Sigmoid colon (tissue), 7 donors: ENCODE results near the gene SYT7. TPM values are rescaled to one million over a fixed set of nuclear protein-coding genes. Genes with fewer than 3 reads are reported as not detected.

Experiments
- DNase-seq: peaks from one replicate; pipeline ENCODE4 v3.0.0-alpha.2; 2019
- H3K27ac ChIP-seq, 4 donors: fragments of 200-600 bp; sonication (generic); one replicate each; pipeline ENCODE4 v1.5.1; 2016 to 2019; ENCODE audit warnings: mild to moderate bottlenecking in 1 of 4
- H3K27me3 ChIP-seq, 3 donors: fragments of 200-600 bp; sonication (generic); one replicate each; pipeline ENCODE4 v1.5.1; 2019; ENCODE audit warnings: mild to moderate bottlenecking in 1 of 3
- H3K36me3 ChIP-seq, 4 donors: fragments of 200-600 bp; sonication (generic); one replicate each; pipeline ENCODE4 v1.5.1; 2016 to 2019
- H3K4me1 ChIP-seq, 4 donors: fragments of 200-600 bp; sonication (generic); one replicate each; pipeline ENCODE4 v1.5.1; 2017 to 2019
- H3K4me3 ChIP-seq, 4 donors: fragments of 200-600 bp; sonication (generic); one replicate each; pipeline ENCODE4 v1.5.1; 2017 to 2019; ENCODE audit warnings: mild to moderate bottlenecking in 2 of 4, moderate library complexity in 1 of 4
- H3K9me3 ChIP-seq, 4 donors: fragments of 200-600 bp in 3 of 4; sonication (generic) in 3 of 4; one replicate each; pipeline versions ENCODE4 v1.5.1 to v1.6.1; 2013 to 2019
- EP300 ChIP-seq, 4 donors: sonication (generic); formaldehyde crosslinking; IDR thresholded peaks; one replicate each; pipeline ENCODE4 v1.6.1; 2017; ENCODE audit warnings: antibody characterized with exemption in 4 of 4
- POLR2A ChIP-seq, 2 donors: fragments of 450-650 bp; IDR thresholded peaks; one replicate each; pipeline ENCODE4 v1.6.1; 2016; ENCODE audit warnings: antibody characterized with exemption in 2 of 2, mild to moderate bottlenecking in 2 of 2, moderate library complexity in 2 of 2
- POLR2AphosphoS5 ChIP-seq, 4 donors: sonication (generic); formaldehyde crosslinking; IDR thresholded peaks; one replicate each; pipeline ENCODE4 v1.6.1; 2017; ENCODE audit warnings: antibody characterized with exemption in 4 of 4
- WGBS, 2 donors: extraction: QIAGEN DNeasy Blood & Tissue Kit; methylation state at CpG; one replicate each; pipeline ENCODE4 v1.1.7; 2013; 5-methylcytosine and 5-hydroxymethylcytosine counted together
- intact Hi-C: fragments of 100-400 bp; cut with DNase I; formaldehyde crosslinking; loops from one replicate; pipeline ENCODE4 v1.15.1; 2023
- polyA plus RNA-seq, 3 donors: library from polyadenylated mRNA; stranded (reverse); fragments of 200-250 nt; gene quantifications; one replicate each; pipeline ENCODE4 v1.2.3, GENCODE V29; 2013
- total RNA-seq, 4 donors: library from RNA; depleted of rRNA; stranded (reverse); fragments of >200 nt; gene quantifications; one replicate each; pipeline ENCODE4 v1.1.0, GENCODE V29; 2016
- TF ChIP-seq, protein P1 (sequence below), 4 experiments: fragments of 450-650 bp in 3 of 4; fragments of 200-600 bp in 1 of 4; IDR thresholded peaks; one replicate each; pipeline ENCODE4 v1.5.1; 2016 to 2019; ENCODE audit warnings: antibody characterized with exemption in 4 of 4, mild to moderate bottlenecking in 3 of 4, moderate library complexity in 2 of 4
- donor health status: healthy with polysubstance abuse.
- donor health status: Bipolar disorder and iron deficiency.
- donor health status: healthy.

SYT7 gene
- total and polyA plus RNA-seq, 7 donors: 0.66 to 8.4 (median 3.6) TPM

DNA sequence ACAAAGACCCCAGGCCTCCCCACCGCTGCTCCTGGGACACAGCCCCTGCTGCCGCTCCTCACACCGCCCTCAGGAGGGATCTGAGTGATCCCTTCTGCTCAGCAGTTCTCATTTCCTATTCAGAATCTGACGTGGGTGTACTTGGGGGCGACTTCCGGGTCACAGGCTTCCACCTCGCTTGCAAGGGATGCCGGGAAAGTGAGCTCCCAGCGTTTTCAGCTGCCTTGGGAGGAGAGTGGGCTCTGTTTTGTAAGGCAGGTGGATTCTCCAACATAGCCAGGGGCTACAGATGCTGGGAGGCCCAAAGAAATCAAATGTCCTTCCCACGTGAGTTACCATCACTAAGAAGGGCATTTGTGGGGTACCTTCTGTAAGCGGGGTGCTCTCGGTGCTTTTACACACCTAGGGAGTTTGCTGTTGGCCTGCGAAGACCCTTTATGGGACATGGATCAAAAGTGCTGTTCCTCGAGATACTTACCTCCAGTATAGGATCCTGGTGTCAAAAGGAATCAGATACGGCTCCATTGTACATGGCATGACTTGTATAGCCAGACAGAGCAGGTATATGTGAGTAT, 82.0 kb downstream of the SYT7 start:
- intact Hi-C loops: no loop called here
- H3K9me3 ChIP-seq: no peaks in the 10 kb centered on the region
- 85 to 89% methylated on average over 15 of the region's 15 CpGs for WGBS, 2 donors
- H3K4me3 ChIP-seq: no peak overlapping the region
- no peaks in the 10 kb centered on the region for H3K4me1 ChIP-seq
- no peaks in the 10 kb centered on the region for H3K27me3 ChIP-seq
- H3K27ac ChIP-seq: no peak overlapping the region
- TF ChIP-seq POLR2AphosphoS5 (IDR thresholded peaks at IDR 0.05): no peak
- TF ChIP-seq EP300 (IDR thresholded peaks at IDR 0.05): no peak
- TF ChIP-seq, protein P1, sequence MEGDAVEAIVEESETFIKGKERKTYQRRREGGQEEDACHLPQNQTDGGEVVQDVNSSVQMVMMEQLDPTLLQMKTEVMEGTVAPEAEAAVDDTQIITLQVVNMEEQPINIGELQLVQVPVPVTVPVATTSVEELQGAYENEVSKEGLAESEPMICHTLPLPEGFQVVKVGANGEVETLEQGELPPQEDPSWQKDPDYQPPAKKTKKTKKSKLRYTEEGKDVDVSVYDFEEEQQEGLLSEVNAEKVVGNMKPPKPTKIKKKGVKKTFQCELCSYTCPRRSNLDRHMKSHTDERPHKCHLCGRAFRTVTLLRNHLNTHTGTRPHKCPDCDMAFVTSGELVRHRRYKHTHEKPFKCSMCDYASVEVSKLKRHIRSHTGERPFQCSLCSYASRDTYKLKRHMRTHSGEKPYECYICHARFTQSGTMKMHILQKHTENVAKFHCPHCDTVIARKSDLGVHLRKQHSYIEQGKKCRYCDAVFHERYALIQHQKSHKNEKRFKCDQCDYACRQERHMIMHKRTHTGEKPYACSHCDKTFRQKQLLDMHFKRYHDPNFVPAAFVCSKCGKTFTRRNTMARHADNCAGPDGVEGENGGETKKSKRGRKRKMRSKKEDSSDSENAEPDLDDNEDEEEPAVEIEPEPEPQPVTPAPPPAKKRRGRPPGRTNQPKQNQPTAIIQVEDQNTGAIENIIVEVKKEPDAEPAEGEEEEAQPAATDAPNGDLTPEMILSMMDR (IDR thresholded peaks at IDR 0.05): no peak
- TF ChIP-seq POLR2A (IDR thresholded peaks at IDR 0.05): no peak
- no peak for DNase-seq
- H3K36me3 ChIP-seq: no peaks in the 10 kb centered on the region

DNA sequence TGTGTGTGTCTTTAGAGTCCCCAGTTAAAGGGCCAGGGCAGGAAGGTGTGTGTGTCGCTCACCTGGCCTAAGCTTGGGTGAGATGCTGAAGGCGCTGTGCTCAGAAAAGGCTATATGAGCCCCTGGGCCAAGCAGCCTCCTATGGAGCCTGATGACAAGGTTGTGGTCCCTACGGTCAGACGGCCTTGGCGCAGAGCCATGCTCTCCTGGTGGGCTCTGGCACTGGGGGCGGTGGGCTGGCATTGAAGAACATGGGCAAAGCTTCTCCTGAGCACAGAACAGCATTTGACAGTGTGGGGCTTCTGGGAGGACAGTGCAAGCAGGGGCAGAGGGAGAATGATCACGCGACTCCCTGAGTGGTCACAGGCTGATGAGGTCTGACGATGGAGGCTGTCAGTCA, 83.0 kb downstream of the SYT7 start:
- no peaks in the 10 kb centered on the region for H3K9me3 ChIP-seq
- H3K36me3 ChIP-seq: no peaks in the 10 kb centered on the region
- no peak overlapping the region for H3K4me3 ChIP-seq
- 83 to 84% methylated on average over 9 of the region's 9 CpGs for WGBS, 2 donors
- H3K27ac ChIP-seq: no peak overlapping the region
- intact Hi-C loops: no loop called here
- no peaks in the 10 kb centered on the region for H3K4me1 ChIP-seq
- no peak for DNase-seq
- TF ChIP-seq POLR2AphosphoS5 (IDR thresholded peaks at IDR 0.05) (no peak), EP300 (IDR thresholded peaks at IDR 0.05) (no peak), POLR2A (IDR thresholded peaks at IDR 0.05) (no peak)
- TF ChIP-seq, protein P1 (IDR thresholded peaks at IDR 0.05): no peak
- no peaks in the 10 kb centered on the region for H3K27me3 ChIP-seq

DNA sequence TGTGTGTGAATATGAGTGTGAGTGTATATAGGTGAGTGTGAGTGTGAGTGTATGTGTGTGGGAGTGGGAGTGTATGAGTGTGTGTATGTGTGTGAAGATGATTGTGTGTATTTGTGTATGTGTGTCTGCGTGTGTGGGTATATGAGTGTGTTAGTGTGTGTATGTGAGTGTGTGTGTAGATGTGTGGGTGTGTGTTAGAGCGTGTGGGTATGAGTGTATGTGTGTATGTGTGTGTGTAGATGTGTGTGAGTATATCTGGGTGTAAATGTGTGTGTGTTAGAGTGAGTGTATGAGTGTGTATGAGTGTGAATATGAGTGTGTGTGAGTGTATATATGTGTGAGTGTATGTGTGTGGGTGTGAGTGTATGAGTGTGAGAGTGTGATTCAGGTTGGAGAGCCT, 83.4 kb downstream of the SYT7 start:
- Histone ChIP-seq H3K9me3 (no peaks in the 10 kb centered on the region), H3K4me1 (no peaks in the 10 kb centered on the region), H3K4me3 (no peak overlapping the region), H3K27me3 (no peaks in the 10 kb centered on the region), H3K36me3 (no peaks in the 10 kb centered on the region), H3K27ac (no peak overlapping the region)
- no peak for DNase-seq
- TF ChIP-seq POLR2A (IDR thresholded peaks at IDR 0.05): no peak
- TF ChIP-seq POLR2AphosphoS5 (IDR thresholded peaks at IDR 0.05): no peak
- TF ChIP-seq, protein P1 (IDR thresholded peaks at IDR 0.05): no peak
- no peak for TF ChIP-seq EP300 (IDR thresholded peaks at IDR 0.05)
- intact Hi-C loops: no loop called here
- 50 to 94% methylated on average over 2 of the region's 2 CpGs for WGBS, 2 donors

DNA sequence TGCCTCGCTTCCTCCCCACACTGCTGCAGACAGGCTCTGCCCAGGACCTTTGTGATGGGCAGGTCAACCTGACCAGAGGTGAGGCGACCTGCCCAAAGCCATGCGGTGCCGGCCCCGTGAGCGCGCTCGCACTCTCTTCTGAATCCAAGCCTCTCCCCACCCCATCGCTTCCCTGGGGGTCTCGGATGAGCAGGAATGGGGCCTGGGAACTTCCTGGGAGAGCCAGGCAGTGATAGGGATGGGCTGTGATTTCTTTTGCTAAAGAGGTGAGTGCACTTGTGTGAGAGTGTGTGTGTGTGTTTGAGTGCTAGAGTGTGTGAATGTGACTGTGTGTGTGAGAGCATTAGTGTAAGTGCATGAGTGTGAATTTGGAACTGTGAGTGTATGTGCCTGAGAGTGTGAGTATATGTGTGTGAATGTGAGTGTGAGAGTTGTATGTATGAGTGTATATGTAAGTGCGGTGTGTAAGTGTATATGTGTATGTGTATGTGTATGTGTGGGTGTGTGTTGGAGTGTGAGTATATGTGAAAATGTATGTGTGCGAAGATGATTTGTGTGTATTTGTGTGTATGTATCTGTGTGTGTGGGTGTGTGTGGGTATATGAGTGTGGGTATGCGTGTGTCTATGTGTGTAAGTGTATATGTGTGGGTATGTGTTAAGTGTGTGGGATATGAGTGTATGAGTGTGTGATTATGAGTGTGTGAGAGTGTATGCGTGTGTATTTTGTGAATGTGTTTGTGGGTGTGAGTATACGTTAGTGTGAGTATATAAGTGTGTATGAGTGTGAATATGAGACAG, 84.1 kb downstream of the SYT7 start:
- Histone ChIP-seq H3K4me3 (no peak overlapping the region), H3K36me3 (no peaks in the 10 kb centered on the region), H3K4me1 (no peaks in the 10 kb centered on the region), H3K27ac (no peak overlapping the region), H3K27me3 (no peaks in the 10 kb centered on the region), H3K9me3 (no peaks in the 10 kb centered on the region)
- TF ChIP-seq EP300 (IDR thresholded peaks at IDR 0.05) (no peak), POLR2A (IDR thresholded peaks at IDR 0.05) (no peak), POLR2AphosphoS5 (IDR thresholded peaks at IDR 0.05) (no peak)
- TF ChIP-seq, protein P1 (IDR thresholded peaks at IDR 0.05): no peak
- 95 to 96% methylated on average over 15 of the region's 15 CpGs for WGBS, 2 donors
- intact Hi-C loops: no loop called here
- DNase-seq: no peak
